KG1 (cell line): ENCODE measurements around the gene ACYP1.

Experiments
- DNase-seq: peaks from one replicate; lab custom pipeline; 2025; lab: John Stamatoyannopoulos, UW

The ACYP1 gene

DNA sequence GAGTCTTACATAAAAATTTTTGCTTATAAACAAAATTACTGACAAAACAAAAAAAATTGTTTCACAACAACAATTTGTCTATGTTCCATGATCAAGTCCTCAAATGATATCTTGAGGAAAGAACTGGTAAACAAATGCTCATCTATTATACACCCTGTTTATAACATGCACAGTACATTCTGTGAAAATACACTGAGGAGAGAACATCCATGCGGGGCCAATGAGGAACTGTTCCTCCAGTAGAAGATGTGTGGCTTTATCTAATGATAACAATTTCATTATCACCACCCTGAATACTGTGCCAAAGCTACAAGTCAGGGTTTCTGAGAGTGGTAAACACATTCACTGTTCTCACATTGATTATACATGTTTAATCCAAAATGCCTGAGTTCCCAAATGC lies 23.3 kb downstream of the ACYP1 start:
- no peak for DNase-seq

DNA sequence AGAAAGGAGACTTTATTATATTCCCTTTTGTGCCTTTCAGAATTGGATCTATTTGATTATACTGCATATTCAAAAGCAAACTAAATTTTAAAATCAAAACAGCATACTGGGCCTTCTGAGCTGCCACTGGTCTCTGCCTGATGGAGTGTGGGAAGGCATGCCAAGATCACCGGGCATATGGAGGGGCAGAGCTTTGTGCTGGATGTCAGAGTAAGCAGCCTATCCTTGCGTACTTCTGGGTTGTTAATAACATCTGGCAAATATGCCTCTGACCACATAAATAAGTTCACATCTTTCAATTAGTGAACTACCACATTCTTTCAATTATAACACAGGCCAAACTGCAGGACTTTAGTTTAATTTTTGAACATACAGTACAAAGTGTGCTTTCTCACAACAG lies 30.9 kb downstream of the ACYP1 start:
- DNase-seq = no peak

DNA sequence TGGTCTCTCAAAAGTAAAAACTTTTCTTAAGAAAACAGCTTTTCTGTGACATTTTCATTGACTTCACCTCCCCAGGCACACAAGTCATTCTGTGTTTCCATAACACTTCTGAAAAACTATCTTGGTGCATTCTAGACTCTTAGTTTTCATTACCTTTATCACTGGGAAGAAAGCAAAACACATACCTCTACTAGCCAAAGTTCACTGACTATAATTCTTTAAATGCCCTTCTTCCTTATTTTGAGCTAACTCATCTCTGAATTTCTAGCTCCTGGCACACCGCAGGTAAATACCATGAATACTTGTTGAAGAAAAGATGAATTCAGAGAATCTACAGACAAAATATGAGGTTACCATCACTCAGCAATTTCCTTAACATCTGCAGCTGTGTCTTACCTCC lies 33.7 kb downstream of the ACYP1 start:
- DNase-seq = no peak

DNA sequence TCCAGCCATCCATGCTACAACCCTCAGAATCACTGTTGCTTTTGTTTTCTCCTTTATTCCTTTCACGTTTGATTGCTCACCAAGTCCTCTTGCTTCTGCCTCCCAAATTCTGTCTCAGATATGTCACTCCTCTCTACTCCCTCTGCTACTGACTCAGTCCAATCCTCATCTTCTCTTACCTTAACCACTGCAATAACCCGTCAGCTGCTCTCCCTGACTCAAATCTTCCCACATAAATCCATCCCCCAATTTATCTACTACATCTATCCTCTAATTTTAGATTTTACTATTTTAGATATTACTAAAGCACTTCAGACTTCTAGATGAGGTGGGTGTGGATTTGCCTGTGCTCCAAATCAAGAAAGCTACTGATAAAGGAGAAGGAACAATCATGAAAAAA lies 37.9 kb downstream of the ACYP1 start:
- no peak for DNase-seq

DNA sequence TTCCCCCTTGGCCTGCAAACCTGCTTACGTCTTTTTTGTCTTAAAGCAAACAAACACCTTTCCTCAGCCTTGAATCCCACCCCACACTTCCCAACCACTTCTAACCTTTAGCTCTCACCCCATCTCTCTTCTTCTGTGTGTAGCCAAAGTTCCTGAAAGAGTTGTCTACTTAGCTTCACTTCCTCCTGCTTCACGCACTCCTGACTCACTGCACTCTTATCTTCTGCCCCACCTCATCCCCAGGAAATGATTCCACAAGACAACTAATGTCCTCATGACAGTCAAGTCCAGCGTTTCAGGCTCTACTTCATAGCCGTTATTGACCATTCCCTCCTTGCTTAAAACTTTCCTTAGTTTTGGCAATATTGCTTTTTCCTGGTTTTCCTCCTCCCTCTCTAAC lies 38.7 kb downstream of the ACYP1 start:
- DNase-seq = no peak

DNA sequence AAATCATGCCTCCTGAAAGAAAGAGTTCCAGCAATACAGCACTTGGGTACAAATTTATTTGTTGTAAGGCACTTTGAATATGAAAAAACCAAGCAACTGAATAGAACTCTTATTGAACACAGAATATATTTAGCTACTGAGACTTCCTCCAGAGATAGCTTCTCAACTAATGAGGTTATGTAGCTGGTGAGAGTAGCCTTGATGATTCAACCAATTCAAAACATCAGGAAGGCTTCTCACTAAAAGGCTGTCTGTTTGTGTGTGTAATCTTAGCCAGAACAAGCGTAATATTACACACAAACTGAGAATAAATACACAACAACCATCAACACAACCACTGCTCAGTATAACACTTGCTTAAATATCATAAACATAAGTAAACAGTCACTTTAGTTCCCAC lies 40.7 kb downstream of the ACYP1 start:
- no peak for DNase-seq

DNA sequence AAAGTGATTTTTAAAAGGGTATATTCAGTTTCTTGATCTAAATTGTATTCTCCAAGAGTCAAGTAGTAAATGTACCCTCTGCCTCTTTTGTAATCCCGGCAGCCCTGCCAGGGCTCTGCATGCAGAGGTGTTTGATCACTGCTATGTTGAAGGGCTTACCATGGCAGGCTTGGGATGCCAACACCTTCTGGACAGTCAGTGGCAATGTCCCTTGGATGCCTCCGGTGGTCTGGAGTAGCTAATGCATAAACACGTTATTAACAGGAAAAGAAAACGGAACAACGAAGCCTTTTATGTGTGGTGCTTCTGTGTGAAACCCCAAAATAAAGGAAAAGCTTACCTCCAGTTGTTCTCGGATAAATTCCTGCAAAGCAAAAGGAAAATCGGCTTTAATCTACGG lies 41.2 kb downstream of the ACYP1 start:
- no peak for DNase-seq

DNA sequence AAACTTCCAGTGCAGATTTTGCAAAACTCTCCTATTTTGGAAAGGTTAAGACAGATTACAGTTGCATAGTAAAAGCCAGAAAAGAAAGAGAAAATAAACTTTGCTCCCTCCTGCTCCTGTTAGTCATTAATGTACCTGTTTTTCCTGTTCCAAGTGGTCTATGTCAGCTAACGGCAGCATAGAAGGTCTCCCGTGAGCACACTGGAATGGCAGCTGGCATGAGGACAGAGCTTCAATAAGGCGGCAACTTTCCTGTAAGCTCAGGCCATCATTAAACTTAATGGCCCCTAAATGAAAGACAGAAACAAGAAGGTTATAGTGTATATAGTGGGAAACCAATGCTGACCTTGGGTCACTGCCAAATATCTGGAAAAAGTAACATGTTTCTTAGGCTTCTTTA lies 45.1 kb downstream of the ACYP1 start:
- DNase-seq = no peak

DNA sequence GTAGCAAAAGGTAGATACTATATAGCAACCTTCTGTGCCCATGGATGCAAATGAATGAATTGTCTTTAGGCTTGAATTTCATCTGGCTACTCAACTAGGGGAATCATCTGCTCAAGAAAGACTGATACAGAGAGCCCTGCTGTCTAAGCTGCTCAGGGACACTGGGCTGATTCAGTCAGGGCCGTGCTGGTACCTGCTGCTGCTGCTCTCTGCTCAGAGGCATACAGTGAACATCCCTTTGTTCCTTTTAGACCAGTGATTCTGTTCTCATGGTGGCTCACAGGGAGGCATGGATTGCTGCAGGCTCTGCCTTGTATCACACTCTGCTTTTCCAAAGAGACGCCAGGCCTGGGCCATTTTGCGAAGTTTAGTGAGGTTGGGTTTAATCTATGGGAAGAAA lies 47.0 kb downstream of the ACYP1 start:
- no peak for DNase-seq

DNA sequence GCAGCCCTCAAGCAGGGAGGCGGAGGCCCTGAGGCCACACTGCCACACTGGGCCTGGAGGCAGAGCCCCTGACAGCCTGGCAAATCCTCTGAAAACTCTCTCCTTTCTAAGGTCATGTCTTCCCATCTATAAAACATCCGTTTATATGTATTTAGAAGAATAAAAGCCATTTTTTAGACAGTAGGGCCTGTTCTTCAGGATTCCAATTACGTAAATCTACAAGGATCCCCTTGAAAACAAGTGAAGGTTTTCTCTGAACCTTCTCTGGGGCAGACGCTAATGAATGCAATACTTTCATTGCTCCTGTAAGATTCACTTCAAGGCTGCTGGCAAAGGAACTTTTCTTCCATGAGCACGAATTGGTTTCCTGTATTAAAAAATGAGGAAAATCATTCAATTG lies 48.3 kb downstream of the ACYP1 start:
- DNase-seq = no peak

DNA sequence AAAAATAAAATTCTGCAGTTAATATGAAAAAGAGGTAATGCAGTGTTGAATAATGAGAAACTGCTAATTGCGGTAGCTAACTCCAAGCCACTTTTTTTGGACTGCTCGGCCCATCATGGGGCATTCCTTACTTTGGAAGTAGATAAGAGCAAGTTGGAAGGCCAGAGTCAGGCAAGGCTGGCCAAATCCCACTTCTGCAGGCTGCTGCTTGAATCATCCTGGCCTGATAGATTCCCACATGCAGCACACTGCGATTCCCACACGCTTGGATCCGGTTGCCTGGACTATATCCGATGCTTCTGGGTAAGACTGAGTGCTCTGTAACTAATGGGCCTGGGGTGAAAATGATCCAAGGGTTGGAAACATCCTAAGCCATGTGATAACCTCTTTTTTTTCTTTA lies 50.5 kb downstream of the ACYP1 start:
- DNase-seq = no peak

DNA sequence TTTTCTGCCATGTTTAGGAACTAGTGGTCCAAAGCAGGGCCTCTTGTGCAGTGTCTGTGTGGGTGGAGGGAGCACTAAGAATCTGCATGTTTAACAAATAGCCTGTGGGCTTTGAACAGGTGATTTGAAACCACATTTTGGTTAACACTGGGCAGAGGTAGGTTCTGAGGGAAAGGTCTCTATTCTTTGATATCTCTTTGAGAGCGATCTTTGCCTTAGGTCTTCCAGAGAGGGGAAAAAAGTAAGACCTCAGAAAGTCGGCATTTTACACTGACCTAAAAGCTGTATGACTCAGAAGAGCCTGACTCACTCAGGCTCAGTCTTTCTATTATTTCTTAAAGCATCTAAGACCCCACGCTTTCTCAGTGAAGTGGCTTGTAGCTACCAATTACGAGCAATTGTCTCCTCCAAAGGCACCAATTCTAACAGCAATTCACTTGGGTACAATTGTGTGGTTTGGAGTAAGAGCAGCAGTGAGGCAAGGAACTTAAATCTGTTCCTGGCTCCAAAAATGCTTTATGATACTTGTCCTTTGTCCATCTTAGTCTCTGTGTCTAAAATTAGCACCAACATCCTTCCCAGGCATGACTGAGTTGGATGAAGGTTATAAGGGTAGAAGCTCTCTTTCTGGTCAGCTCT lies 52.3 kb downstream of the ACYP1 start:
- no peak for DNase-seq

DNA sequence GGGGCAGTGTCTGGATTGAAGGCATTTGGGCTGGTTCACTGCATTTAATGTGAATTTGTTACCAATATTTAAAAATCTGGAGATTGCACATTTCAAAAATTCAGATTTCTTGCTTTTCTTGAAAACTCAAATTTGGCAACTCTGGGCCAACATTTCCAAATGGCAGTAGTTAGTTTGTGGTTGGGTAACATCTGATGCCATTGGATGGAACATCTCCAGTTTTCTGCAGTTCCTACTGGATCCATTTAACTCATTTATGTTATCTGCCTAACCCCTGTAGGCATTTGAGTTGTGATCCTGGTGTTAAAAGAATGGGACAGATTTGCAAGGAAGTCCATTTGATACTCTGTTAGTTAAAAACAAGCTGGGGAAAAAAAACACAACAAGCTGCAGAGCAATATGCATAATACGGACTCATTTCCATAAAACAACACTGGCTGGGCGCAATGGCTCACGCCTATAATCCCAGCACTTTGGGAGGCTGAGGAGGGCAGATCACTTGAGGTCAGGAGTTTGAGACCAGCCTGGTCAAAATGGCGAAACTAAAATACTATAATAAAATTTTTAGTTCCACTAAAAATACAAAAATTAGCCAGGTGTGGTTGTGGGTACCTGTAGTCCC lies 53.2 kb downstream of the ACYP1 start:
- DNase-seq = no peak

DNA sequence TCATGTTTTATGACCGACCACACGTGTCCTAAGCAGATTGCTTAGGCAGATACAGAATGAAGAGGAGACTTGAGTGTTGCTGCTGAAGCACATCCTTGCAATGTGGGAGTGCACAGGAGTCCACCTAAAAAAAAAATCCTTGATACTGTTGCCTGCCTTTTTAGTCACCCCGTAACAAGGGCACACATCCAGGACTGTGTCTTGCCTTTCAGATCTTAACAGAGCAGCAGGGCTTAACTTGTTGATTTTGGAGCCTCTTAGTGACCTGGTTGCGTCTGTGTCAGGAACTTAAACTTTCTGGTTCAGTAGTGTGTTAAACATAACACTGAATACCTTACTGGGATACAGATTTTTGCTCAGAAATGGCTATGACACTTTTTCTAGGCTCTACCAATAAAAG lies 54.6 kb downstream of the ACYP1 start:
- no peak for DNase-seq

DNA sequence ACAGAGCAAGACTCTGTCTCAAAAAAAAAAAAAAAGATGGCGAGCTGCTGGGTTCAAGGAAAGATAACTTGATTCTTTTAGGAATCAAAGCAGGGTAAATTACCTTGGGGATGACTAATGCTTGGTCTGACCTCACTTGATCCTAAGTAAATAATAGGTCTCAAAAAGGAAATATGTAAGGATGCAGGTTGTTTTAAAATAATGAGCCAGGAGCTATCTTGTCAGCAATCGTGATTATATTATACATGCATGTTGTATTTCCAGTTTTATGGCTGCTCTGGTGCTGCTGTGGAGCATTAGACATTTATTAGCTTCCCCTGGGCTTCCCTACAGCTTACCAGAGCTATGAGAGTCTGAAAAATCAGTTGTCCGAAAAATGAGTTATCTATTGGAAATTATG lies 58.5 kb downstream of the ACYP1 start:
- DNase-seq = no peak

DNA sequence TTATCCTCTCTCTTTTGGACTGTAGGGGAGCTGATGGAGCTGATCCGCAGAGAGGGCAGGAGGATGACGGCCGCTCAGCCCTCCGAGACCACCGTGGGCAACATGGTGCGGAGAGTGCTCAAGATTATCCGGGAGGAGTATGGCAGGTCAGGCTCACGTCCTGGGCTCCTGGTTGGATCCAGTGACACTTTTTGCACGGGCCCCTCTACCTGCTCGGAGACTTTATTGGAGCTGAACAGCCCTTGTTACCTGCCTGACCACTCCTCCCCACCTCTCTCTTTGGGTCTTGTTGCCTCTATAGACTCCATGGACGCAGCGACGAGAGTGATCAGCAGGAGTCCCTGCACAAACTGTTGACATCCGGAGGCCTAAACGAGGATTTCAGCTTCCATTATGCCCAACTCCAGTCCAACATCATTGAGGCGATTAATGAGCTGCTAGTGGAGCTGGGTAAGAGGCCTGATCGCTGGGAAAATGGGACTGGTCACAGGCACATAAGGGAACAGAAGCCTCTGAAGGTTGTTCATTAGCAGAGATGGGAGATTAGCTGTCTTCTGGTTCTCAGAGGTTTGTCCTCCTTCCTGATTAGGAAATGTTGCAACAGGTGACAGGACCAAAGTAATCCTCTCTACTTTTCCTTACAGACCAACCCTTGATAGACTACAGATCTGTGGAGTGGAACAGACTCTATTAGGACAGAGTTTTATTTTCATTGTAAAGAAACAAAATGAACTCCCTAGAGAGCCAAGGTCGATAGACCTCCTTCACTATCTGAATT lies 60.4 kb downstream of the ACYP1 start:
- DNase-seq = no peak
